GM10248 (cell line): Measurements from ENCODE around the gene SLC11A2.

Experiments used
- CTCF ChIA-PET: fragments of 300-600 bp; sonication (Branson Sonifier 250); formaldehyde crosslinking; extraction: SDS; loops from one replicate; lab custom pipeline; 2021; ENCODE audit warnings: antibody characterized with exemption; lab: Yijun Ruan, JAX
- POLR2A ChIA-PET: fragments of 350-650 bp; sonication (Branson Sonifier 250); formaldehyde crosslinking; extraction: SDS; loops from one replicate; lab custom pipeline; 2020; ENCODE audit warnings: antibody characterized with exemption; lab: Yijun Ruan, JAX
- DNase-seq: peaks from one replicate; pipeline ENCODE4 v3.0.0; 2012; ENCODE audit errors: extremely low spot score
- CTCF ChIP-seq: IDR thresholded peaks from 2 replicates; pipeline ENCODE4 v1.5.1; 2012; ENCODE audit warnings: mild to moderate bottlenecking, low read depth; ENCODE audit errors: extremely low read depth, missing control alignments, control extremely low read depth

SLC11A2 gene

GRCh38 chr12:51028813-51029150, 2.6 kb upstream of the SLC11A2 start:
- no peak for DNase-seq
- POLR2A ChIA-PET: no interaction called here
- no peak for TF ChIP-seq CTCF
- CTCF ChIA-PET: interaction anchor here (1.1 to 1.7 kb wide), 4 partner anchors 23 to 260 kb away, joined by 3 to 6 read pairs (median 4); no protein-coding TSS in a partner anchor

- no peak for DNase-seq
- ChIA-PET POLR2A (interaction anchor here (0.6 kb wide), 1 partner anchor 265 kb away, joined by 3 read pairs; the partner anchor contains the start of gene ATF1), CTCF (interaction anchor here (0.7 to 2.4 kb wide), 11 partner anchors 11 to 525 kb away, joined by 3 to 8 read pairs (median 3); a partner anchor contains a TSS)
- peak; percentile 56 for TF ChIP-seq CTCF
Observed at GRCh38 chr12:51028126-51028812, 2.1 kb upstream of the SLC11A2 start.

DNA sequence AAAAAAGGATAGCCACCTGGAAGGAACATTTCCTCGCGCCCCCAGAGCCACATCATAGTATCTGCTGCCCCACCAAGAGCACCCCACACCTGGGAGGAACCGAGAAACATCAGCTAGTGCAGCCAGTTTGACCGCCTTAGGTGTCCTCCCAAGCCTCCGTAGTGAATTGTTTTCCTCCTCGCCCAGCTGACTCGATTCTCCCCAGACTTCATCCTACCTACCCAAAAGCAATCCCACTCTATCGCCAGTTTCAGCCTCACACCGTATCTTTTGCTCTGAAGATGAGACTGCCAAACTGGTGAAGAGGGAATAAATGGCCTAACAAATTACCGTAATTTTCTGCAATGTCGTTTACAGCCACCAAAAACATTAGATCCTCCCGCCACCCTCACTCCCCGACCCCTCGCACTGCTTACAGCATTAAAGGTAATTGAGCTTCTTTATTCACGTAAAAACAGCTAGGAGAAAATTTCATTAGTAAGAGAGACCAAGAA, 1.2 kb upstream of the SLC11A2 start:
- POLR2A ChIA-PET: interaction anchor here (0.6 kb wide), 1 partner anchor 264 kb away, joined by 3 read pairs; the partner anchor contains the start of gene ATF1
- DNase-seq: no peak
- CTCF ChIA-PET: interaction anchor here (0.7 to 2.4 kb wide), 11 partner anchors 12 to 524 kb away, joined by 3 to 8 read pairs (median 3); partner anchors contain the start of gene LETMD1
- no peak for TF ChIP-seq CTCF

GRCh38 chr12:51025338-51025835, 797 bp downstream of the SLC11A2 start:
- TF ChIP-seq CTCF: no peak
- DNase-seq: no peak
- ChIA-PET CTCF (interaction anchor here (1.0 to 2.1 kb wide), 7 partner anchors 8 to 260 kb away, joined by 3 to 14 read pairs (median 4); no protein-coding TSS in a partner anchor), POLR2A (interaction anchor here (0.6 kb wide), 1 partner anchor 58 kb away, joined by 4 read pairs; no protein-coding TSS in a partner anchor)

GRCh38 chr12:51023625-51024382, 2.4 kb downstream of the SLC11A2 start:
- no peak for DNase-seq
- TF ChIP-seq CTCF: no peak
- ChIA-PET CTCF (interaction anchor here (1.6 kb wide), 1 partner anchor 259 kb away, joined by 3 read pairs; no protein-coding TSS in a partner anchor), POLR2A (interaction anchor here (0.9 kb wide), 1 partner anchor 260 kb away, joined by 4 read pairs; the partner anchor contains the start of gene ATF1)

DNA sequence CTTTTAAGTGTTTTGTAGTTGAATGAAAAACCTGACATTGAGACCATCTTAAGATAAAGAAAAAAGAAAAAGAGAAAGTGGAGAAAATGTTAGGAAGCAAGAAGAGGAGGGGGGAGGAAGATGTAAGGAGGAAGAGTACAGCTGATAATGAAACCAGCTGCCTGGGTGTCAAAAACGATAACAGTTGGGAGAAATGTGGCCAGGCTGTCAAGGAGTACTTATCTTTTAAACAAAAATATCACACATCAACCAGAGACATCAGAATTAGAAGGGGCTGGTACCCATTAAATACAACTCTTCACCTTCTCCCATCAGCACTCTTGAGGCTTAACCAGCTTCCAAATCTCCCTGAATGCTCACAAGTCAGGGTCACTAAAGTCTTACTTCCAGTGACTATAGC, 4.5 kb downstream of the SLC11A2 start:
- CTCF ChIA-PET: interaction anchor here (0.8 to 1.5 kb wide), 5 partner anchors 19 to 320 kb away, joined by 3 read pairs; no protein-coding TSS in a partner anchor
- POLR2A ChIA-PET: interaction anchor here (0.5 to 0.8 kb wide), 2 partner anchors 11 to 340 kb away, joined by 3 read pairs; no protein-coding TSS in a partner anchor
- DNase-seq: no peak
- TF ChIP-seq CTCF: no peak
